Measurements from ENCODE around the gene GNL2. TPM values are rescaled to one million over a fixed set of nuclear protein-coding genes. Genes with fewer than 3 reads are reported as not detected.
"Not testable (repeated sequence)": the region's sequence is repeated elsewhere in the genome, so short reads cannot be mapped to it uniquely, and the experiment has no call there.

The GNL2 gene
- total RNA-seq, 1 donor from 2014 or later, result 50.0 TPM

GRCh38 chr1:37588939-37589338 lies 6.8 kb downstream of the GNL2 start:
- Mint-ChIP-seq H3K27me3 (no peaks in the 10 kb centered on the region), H3K27ac (no peak overlapping the region), H3K36me3 (ENCODE audit: insufficient read depth) (peaks cover 23% of the 10 kb centered on the region), H3K4me3 (ENCODE audit: low read depth) (no peak overlapping the region), H3K9me3 (ENCODE audit: low read depth) (no peaks in the 10 kb centered on the region), H3K4me1 (ENCODE audit: low read depth) (peaks cover under 1% of the 10 kb centered on the region)
- TF ChIP-seq CTCF (IDR thresholded peaks at IDR 0.05; ENCODE audit: unreplicated experiment), result no peak
- no peak for DNase-seq (ENCODE audit: low spot score, unreplicated experiment)

- peaks cover 25% of the 10 kb centered on the region for H3K36me3 Mint-ChIP-seq (ENCODE audit: insufficient read depth)
- H3K27ac Mint-ChIP-seq; H3K27me3 Mint-ChIP-seq; H3K9me3 Mint-ChIP-seq (ENCODE audit: low read depth); DNase-seq (ENCODE audit: low spot score, unreplicated experiment); H3K4me3 Mint-ChIP-seq (ENCODE audit: low read depth); H3K4me1 Mint-ChIP-seq (ENCODE audit: low read depth): not testable (repeated sequence)
Measured at GRCh38 chr1:37584544-37584943, 11.2 kb downstream of the GNL2 start.

GRCh38 chr1:37575692-37576091 lies 20.0 kb downstream of the GNL2 start:
- no peak overlapping the region for H3K27ac Mint-ChIP-seq
- H3K4me3 Mint-ChIP-seq (ENCODE audit: low read depth), result no peak overlapping the region
- H3K27me3 Mint-ChIP-seq, result no peaks in the 10 kb centered on the region
- no peaks in the 10 kb centered on the region for H3K9me3 Mint-ChIP-seq (ENCODE audit: low read depth)
- peaks cover 29% of the 10 kb centered on the region for H3K36me3 Mint-ChIP-seq (ENCODE audit: insufficient read depth)
- no peak for TF ChIP-seq CTCF (IDR thresholded peaks at IDR 0.05; ENCODE audit: unreplicated experiment)
- H3K4me1 Mint-ChIP-seq (ENCODE audit: low read depth), result no peaks in the 10 kb centered on the region
- no peak for DNase-seq (ENCODE audit: low spot score, unreplicated experiment)

- Mint-ChIP-seq H3K36me3 (ENCODE audit: insufficient read depth) (peaks cover 27% of the 10 kb centered on the region), H3K27ac (no peak overlapping the region), H3K4me1 (ENCODE audit: low read depth) (no peaks in the 10 kb centered on the region), H3K4me3 (ENCODE audit: low read depth) (no peak overlapping the region), H3K27me3 (no peaks in the 10 kb centered on the region), H3K9me3 (ENCODE audit: low read depth) (no peaks in the 10 kb centered on the region)
- no peak for TF ChIP-seq CTCF (IDR thresholded peaks at IDR 0.05; ENCODE audit: unreplicated experiment)
- no peak for DNase-seq (ENCODE audit: low spot score, unreplicated experiment)
Measured at GRCh38 chr1:37574834-37575480, 20.8 kb downstream of the GNL2 start.

- Mint-ChIP-seq H3K27ac (no peak overlapping the region), H3K36me3 (ENCODE audit: insufficient read depth) (peaks cover 28% of the 10 kb centered on the region), H3K4me3 (ENCODE audit: low read depth) (no peak overlapping the region), H3K27me3 (no peaks in the 10 kb centered on the region), H3K4me1 (ENCODE audit: low read depth) (no peaks in the 10 kb centered on the region), H3K9me3 (ENCODE audit: low read depth) (no peaks in the 10 kb centered on the region)
- DNase-seq (ENCODE audit: low spot score, unreplicated experiment), result no peak
- TF ChIP-seq CTCF (IDR thresholded peaks at IDR 0.05; ENCODE audit: unreplicated experiment), result no peak
Measured at GRCh38 chr1:37570528-37571334, 25.0 kb downstream of the GNL2 start.
